ENCODE data around the gene ACVR2B.
"Not testable (repeated sequence)": the region's sequence is repeated elsewhere in the genome, so short reads cannot be mapped to it uniquely, and the experiment has no call there.

DNA sequence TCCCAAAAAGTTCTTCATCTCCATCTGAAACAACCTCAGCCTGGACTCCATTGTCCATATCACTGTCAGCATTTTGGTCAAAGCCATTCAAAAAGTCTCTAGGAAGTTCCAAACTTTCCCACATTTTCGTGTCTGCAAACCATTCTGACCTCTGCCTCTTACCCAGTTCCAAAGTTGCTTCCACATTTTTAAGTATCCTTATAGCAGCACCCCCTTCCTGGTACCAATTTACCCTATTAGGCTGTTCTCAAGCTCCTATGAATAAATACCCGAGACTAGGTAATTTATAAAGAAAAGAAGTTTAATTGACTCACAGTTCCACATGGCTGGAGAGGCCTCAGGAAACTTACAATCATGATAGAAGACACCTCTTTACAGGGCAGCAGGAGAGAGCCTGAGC, 20.0 kb upstream of the ACVR2B start:
- TF ChIP-seq, protein P1, sequence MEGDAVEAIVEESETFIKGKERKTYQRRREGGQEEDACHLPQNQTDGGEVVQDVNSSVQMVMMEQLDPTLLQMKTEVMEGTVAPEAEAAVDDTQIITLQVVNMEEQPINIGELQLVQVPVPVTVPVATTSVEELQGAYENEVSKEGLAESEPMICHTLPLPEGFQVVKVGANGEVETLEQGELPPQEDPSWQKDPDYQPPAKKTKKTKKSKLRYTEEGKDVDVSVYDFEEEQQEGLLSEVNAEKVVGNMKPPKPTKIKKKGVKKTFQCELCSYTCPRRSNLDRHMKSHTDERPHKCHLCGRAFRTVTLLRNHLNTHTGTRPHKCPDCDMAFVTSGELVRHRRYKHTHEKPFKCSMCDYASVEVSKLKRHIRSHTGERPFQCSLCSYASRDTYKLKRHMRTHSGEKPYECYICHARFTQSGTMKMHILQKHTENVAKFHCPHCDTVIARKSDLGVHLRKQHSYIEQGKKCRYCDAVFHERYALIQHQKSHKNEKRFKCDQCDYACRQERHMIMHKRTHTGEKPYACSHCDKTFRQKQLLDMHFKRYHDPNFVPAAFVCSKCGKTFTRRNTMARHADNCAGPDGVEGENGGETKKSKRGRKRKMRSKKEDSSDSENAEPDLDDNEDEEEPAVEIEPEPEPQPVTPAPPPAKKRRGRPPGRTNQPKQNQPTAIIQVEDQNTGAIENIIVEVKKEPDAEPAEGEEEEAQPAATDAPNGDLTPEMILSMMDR (IDR thresholded peaks at IDR 0.05; ENCODE audit: low read depth, low read length, poor library complexity, severe bottlenecking) = not testable (repeated sequence)
- not testable (repeated sequence) for TF ChIP-seq EZH2phosphoT487 (IDR thresholded peaks at IDR 0.05; ENCODE audit: borderline replicate concordance, low read length)
